ENCODE measurements around the gene TICAM1. TPM values are rescaled to one million over a fixed set of nuclear protein-coding genes. Genes with fewer than 3 reads are reported as not detected.

TICAM1 gene
- total and polyA plus RNA-seq, 2 of the 13 experiments (the other 11 are each of a cell fraction or from before 2014, with no cell fraction given): 0.33 to 0.95 TPM

DNA sequence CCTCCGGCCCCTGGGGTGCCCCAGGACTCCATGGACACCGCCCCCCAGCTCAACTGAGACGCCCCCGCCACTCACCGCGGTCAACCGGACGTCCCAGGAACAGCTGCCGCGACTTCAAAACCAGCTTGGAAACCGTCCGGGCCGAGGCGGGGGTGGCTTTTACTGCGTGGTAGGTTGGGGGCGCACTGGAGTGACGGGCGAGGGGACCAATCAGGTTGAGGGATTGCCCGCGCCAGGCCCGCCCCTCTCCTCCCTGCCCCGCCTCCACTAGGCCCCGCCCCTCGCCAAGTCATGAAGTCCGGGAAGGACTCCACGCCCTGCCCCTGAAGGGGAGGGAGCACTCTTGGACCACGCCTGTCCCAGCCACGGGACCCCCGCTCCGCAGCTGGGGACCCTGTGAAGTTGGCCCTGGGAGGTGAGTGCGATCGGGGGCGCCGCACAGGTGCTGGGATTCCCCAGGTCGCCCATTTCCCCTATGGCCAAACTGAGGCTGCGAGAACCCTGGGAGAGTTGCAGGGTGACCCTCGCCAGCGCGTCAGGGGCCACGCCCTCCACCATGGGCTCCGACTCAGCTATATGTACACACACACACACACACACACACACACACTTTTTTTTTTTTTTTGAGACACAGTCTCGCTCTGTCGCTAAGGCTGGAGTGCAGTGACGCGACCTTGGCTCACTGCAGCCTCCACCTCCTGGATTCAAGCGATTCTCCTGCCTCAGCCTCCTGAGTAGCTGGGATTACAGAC is 36.2 kb upstream of the TICAM1 start, which contains the start of gene PLIN3 (continued):
- no peak for TF ChIP-seq TRIM22 (IDR thresholded peaks at IDR 0.05)
- TF ChIP-seq ZFP62 (CRISPR knock-in tag; IDR thresholded peaks at IDR 0.05): no peak
- no peak for TF ChIP-seq CENPX (CRISPR knock-in tag; IDR thresholded peaks at IDR 0.05)
- TF ChIP-seq PCBP2 (optimal IDR thresholded peaks at IDR 0.05; ENCODE audit: low read depth, low read length, poor library complexity, severe bottlenecking): no peak
- TF ChIP-seq PHF20 (CRISPR knock-in tag; IDR thresholded peaks at IDR 0.05): no peak
- 0 out of 2 replicates have a peak, but pooled peaks have one; percentile 37 for TF ChIP-seq ZNF710 (CRISPR knock-in tag; IDR thresholded peaks at IDR 0.05; ENCODE audit: borderline replicate concordance)
- TF ChIP-seq ZNF788 (CRISPR knock-in tag; IDR thresholded peaks at IDR 0.05; ENCODE audit: borderline replicate concordance): peak; percentile 69; the same call in 1 of the 2 replicates
- peak; percentile 42; the same call in 1 of the 2 replicates for TF ChIP-seq TFE3 (CRISPR knock-in tag; IDR thresholded peaks at IDR 0.05)
- TF ChIP-seq PHF5A (CRISPR knock-in tag; IDR thresholded peaks at IDR 0.05; ENCODE audit: low read depth, unreplicated experiment): no peak
- TF ChIP-seq, protein P1, sequence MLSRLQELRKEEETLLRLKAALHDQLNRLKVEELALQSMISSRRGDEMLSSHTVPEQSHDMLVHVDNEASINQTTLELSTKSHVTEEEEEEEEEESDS (CRISPR knock-in tag; IDR thresholded peaks at IDR 0.05; ENCODE audit: borderline replicate concordance): peak; percentile 61; the same call in 1 of the 2 replicates
- TF ChIP-seq, protein P2, sequence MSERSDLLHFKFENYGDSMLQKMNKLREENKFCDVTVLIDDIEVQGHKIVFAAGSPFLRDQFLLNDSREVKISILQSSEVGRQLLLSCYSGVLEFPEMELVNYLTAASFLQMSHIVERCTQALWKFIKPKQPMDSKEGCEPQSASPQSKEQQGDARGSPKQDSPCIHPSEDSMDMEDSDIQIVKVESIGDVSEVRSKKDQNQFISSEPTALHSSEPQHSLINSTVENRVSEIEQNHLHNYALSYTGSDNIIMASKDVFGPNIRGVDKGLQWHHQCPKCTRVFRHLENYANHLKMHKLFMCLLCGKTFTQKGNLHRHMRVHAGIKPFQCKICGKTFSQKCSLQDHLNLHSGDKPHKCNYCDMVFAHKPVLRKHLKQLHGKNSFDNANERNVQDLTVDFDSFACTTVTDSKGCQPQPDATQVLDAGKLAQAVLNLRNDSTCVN (CRISPR knock-in tag; IDR thresholded peaks at IDR 0.05; ENCODE audit: borderline replicate concordance): no peak
- no peak for TF ChIP-seq CCAR2 (optimal IDR thresholded peaks at IDR 0.05; ENCODE audit: low read depth, low read length)
- no peak for TF ChIP-seq YY1 (IDR thresholded peaks at IDR 0.05; ENCODE audit: insufficient read depth, insufficient replicate concordance, low read depth, low read length)
- no peak for TF ChIP-seq HOMEZ (CRISPR knock-in tag; IDR thresholded peaks at IDR 0.05; ENCODE audit: low read depth)
- TF ChIP-seq, protein P3, sequence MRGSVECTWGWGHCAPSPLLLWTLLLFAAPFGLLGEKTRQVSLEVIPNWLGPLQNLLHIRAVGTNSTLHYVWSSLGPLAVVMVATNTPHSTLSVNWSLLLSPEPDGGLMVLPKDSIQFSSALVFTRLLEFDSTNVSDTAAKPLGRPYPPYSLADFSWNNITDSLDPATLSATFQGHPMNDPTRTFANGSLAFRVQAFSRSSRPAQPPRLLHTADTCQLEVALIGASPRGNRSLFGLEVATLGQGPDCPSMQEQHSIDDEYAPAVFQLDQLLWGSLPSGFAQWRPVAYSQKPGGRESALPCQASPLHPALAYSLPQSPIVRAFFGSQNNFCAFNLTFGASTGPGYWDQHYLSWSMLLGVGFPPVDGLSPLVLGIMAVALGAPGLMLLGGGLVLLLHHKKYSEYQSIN (CRISPR knock-in tag; IDR thresholded peaks at IDR 0.05; ENCODE audit: borderline replicate concordance): no peak
- TF ChIP-seq ZNF556 (CRISPR knock-in tag; IDR thresholded peaks at IDR 0.05; ENCODE audit: borderline replicate concordance): peak; percentile 85; the same call in 1 of the 2 replicates
- no peak for TF ChIP-seq ATF1 (CRISPR knock-in tag; IDR thresholded peaks at IDR 0.05)
- no peak for TF ChIP-seq JUND (CRISPR knock-in tag; IDR thresholded peaks at IDR 0.05)
- TF ChIP-seq MED8 (CRISPR knock-in tag; IDR thresholded peaks at IDR 0.05; ENCODE audit: insufficient replicate concordance): no peak

All from HepG2 (cell line).